ENCODE results near the gene CBX1. TPM values are rescaled to one million over a fixed set of nuclear protein-coding genes. Genes with fewer than 3 reads are reported as not detected.

The CBX1 gene
- total and polyA plus RNA-seq, 2 of the 13 experiments (the other 11 are each of a cell fraction or from before 2014, with no cell fraction given), result 17.8 to 108 TPM

GRCh38 chr17:48037036-48037837 is 64.0 kb downstream of the CBX1 start, which contains the start of gene COPZ2 (continued):
- TF ChIP-seq HNRNPH1 (optimal IDR thresholded peaks at IDR 0.05; ENCODE audit: low read depth, low read length) (no peak), THAP11 (CRISPR knock-in tag; IDR thresholded peaks at IDR 0.05) (no peak), NCOA2 (CRISPR knock-in tag; IDR thresholded peaks at IDR 0.05) (no peak; the same call in 1 of the 2 replicates), YEATS4 (CRISPR knock-in tag; IDR thresholded peaks at IDR 0.05; ENCODE audit: borderline replicate concordance) (no peak), ZFX (CRISPR knock-in tag; IDR thresholded peaks at IDR 0.05; ENCODE audit: low read depth) (peak; percentile 87), LCORL (IDR thresholded peaks at IDR 0.05) (no peak), LCORL (CRISPR knock-in tag; IDR thresholded peaks at IDR 0.05) (peak; percentile 77), MEIS1 (CRISPR knock-in tag; IDR thresholded peaks at IDR 0.05; ENCODE audit: borderline replicate concordance) (no peak), ZBTB42 (CRISPR knock-in tag; IDR thresholded peaks at IDR 0.05) (no peak; the same call in 1 of the 2 replicates), EZH2 (conservative IDR thresholded peaks at IDR 0.05; ENCODE audit: low read depth, low read length) (no peak), CHD4 (IDR thresholded peaks at IDR 0.05; ENCODE audit: borderline replicate concordance, low read length) (no peak), PRDM15 (CRISPR knock-in tag; IDR thresholded peaks at IDR 0.05) (0 out of 2 replicates have a peak, but pooled peaks have one; percentile 23), MYPOP (CRISPR knock-in tag; IDR thresholded peaks at IDR 0.05) (no peak), ESRRA (CRISPR knock-in tag; IDR thresholded peaks at IDR 0.05; ENCODE audit: low read depth) (no peak), HNF1B (CRISPR knock-in tag; IDR thresholded peaks at IDR 0.05) (peak; percentile 67; the same call in 1 of the 2 replicates), ZNF552 (CRISPR knock-in tag; IDR thresholded peaks at IDR 0.05; ENCODE audit: borderline replicate concordance) (0 out of 2 replicates have a peak, but pooled peaks have one; percentile 20), ZNF816 (CRISPR knock-in tag; IDR thresholded peaks at IDR 0.05; ENCODE audit: borderline replicate concordance) (no peak), ZNF143 (CRISPR knock-in tag; IDR thresholded peaks at IDR 0.05) (no peak), ZNF274 (CRISPR knock-in tag; IDR thresholded peaks at IDR 0.05) (peak; percentile 75; the same call in 1 of the 2 replicates), RBAK (CRISPR knock-in tag; IDR thresholded peaks at IDR 0.05) (no peak), ZNF670 (CRISPR knock-in tag; IDR thresholded peaks at IDR 0.05; ENCODE audit: borderline replicate concordance) (no peak), IKZF4 (CRISPR knock-in tag; IDR thresholded peaks at IDR 0.05; ENCODE audit: borderline replicate concordance, low read depth, not compliant biosample characterization) (peak; percentile 46), SYNCRIP (IDR thresholded peaks at IDR 0.05; ENCODE audit: insufficient read depth, low read depth, low read length) (no peak), ZNF251 (CRISPR knock-in tag; IDR thresholded peaks at IDR 0.05) (no peak), SMAD3 (CRISPR knock-in tag; IDR thresholded peaks at IDR 0.05) (no peak)
